Measurements from ENCODE around the gene IGLL5.

Gene IGLL5

DNA sequence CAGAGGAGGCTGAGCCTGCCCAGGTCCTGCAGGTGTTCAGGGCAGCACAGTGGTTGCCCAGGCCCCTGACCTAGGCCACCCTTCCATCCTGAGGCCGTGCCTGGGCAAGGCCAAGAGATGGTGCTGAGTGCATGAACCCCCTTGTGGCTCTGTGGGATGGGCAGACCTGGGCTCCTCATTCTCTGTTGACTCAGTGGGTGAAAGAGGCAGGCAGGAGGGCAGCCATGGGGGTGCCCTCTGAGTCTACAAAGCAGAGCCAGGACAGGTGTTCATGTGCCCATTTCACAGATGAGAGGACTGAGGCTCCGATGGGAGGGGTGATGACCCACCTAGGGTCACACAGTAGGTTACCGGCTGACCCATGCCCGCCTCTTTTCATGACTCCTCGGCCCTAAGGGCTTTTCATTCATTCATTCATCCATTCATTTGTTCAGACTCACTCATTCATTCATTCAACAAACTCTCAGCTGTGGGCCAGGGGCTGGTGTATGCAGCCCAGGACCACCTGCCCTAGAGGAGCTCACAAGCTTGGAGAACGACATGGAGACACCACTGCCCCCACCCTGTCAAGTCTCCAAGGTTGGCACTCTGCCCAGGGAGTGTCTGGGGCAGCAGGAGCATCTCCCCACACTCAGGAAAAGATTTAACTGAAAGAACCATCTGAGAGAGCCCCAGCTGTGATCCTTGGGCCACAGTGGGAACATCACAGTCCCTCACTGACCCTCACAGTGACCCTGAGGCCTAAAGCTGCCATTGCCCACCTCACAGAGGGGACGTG, 40.5 kb downstream of the IGLL5 start:
- peak; percentile 12 for DNase-seq

DNA sequence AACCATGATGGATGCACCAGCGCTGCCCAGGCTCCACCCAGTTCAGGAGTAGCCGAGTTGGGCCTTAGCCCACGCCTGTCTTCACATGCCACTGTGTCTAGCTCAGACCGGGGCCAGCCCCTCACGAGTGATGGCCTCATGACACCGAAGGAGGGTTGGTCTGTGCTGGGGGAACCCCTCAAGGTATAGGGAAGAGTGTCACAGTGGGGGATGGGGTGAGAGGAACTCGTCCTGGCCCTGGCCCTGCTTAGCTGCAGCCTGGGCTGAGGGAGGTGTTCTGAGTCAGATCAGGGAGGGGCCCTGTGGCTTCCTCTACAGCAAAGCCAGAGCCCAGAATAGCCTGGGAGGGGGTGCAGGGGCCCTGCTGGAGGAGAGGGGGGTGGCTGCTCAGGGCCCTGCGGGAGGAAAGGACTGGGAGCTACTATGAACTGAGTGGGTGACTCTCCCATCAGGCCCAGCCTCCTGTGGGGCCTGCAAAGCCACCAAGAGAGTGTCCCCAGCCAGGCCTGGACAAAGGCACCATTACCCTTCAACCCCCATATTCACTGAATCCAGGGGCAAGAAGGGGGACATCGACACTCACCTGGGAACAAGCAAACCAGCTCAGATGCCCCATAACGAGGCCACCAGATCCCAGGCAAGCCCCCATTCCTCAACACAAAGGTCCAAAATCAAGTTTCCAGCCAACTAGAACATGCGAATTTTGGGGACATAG, 41.2 kb downstream of the IGLL5 start:
- peak; percentile 59 for DNase-seq

DNA sequence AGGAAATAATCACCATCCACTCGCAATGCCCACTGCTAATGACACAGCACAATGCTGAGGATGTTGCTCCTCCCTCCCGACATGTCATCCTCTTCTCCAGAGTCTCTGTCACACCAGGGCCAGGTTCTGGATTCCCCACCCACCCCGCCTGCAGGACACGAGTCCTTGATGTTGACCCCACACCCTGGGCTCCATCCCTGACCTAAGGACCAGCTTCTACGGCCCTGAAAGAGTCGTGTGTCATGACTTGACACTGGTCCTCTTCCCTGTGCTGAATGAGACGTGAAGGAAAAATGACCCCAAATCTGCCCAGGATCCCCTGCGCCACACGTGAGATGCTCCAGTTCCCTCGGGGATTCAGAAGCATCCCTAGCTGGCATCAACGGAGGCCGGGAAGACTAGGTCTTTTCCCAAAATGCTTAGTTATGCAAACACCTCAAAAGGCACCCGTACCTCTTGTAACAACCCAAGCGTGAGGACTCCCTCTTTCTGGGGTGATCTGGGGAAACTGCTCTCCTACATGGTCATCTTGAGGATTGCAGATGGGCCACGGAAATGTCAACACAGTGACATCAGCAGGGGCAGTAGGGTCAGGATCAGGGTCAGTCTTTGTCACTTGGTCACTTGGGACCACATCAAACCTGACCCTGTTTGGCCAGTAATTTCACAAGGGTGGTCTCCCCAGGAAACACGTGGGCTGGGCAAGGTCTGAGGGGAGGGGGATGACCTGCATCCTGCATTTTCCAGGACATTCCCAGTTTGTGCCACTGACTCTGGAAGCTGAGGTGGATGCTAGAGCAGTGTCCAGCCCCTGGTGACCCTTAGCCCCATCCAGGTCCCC, 42.0 kb downstream of the IGLL5 start:
- no peak for DNase-seq

DNA sequence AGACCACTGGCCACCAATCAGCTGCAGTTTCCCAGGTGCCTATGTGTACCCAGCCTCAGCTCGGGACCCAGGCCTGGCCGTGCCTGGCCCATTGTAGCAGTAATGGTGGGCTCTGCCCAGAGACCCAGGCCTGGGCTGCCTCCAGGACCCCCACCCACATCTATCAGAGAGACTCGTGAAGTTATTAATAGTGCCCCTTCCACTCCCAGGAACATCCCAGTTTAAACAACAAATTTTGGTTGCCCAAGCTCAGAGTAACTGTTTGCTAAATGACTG, 42.5 kb downstream of the IGLL5 start:
- no peak for DNase-seq

DNA sequence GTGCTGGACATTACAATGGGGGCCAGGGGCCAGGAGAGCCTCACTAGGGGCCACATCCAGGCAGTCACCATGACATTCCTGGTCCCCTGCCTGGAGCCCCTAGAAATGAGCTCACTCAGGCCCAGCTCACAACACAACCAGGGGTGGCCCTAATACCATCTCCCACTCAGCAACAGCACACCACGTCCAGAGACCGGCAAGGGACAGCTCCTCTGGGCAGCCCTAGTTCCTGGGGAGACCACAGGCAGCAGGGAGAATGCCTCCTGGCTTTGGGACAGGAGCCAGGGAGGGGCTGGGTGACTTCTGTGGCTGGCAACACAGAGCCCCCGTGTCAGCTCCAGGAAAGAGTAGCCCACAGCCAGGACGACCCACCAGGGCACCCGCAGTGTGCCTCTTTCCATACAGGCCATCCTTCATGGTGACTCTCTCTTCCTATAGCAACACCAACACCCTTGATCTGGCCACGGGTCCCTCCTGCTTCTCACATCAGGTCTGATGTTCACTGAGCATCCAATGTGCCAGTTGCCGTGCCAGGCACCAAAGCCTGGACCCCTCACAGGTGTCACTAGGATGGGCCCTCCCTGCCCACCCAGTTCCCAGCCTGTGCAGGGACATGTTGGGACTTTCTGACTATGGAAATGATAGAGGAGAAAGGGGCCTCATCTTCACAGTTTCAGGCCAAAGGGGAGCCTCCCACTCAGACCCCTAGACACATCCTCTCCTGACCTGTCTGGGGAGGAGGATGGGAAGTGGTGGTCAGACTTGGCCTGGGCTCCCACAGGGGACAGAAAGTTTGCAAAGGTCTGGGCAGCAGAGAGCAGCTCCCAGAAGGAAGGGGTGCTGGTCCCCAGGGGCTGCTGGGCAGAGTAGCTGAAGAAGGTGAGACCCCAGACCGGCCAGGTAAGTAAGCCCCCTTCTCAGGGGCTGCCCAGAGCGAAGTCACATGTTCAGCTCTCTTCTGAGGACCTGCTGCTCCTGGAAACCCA, 43.2 kb downstream of the IGLL5 start:
- no peak for DNase-seq

DNA sequence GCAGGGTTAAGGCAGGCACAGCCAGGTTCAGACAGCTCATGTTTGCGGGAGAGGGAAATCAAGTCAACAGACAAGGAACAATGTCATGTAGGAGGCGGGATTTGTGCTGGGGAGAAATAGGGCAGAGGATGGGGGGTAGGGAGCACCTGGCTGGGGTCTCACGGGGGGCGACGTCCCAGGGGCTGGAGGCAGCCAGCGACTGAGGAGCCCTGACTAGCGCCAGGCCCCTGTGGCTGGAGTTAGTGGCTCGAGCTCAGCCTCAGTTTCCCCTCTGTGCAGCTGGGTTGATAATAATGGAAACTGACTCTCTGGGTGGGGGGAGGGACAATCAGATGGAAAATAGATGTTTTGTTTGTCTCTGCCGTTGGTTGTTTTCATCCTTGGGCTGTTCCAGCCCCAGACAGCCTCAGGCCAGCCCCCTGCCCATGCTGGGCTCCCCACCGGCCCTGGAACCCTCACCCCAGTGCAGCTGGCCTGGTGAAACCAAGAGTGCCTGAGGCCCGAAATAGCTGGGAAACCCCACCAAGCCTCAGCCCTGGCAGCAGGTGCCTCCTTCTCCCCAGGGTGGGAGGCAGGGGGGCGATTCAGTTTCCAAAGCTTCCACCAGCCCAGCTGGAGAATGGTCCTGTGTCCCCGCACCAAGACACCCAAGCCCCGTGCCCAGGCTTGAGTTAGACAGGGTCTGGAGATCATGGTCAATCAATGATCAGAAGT, 44.1 kb downstream of the IGLL5 start:
- DNase-seq: no peak

DNA sequence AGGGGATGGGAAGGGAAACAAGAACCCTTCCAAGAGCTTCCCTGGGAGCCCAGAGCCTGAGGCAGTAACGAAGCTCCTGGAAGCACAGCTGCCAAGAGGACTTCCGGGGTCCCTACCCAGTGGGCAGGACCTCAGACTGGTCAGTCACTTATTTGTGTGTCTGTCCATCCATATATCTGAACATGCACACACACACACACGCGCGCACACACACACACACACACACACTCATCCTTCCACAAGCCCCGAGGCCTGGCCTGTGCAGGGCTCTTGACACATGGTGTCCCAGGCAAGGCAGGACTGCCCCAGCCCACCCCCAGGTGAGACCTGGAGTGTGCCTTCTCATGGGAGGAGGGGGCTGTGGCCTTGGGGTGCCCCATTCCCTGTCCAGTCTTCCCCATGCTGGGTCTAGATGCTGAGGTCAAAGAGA, 44.9 kb downstream of the IGLL5 start:
- no peak for DNase-seq

DNA sequence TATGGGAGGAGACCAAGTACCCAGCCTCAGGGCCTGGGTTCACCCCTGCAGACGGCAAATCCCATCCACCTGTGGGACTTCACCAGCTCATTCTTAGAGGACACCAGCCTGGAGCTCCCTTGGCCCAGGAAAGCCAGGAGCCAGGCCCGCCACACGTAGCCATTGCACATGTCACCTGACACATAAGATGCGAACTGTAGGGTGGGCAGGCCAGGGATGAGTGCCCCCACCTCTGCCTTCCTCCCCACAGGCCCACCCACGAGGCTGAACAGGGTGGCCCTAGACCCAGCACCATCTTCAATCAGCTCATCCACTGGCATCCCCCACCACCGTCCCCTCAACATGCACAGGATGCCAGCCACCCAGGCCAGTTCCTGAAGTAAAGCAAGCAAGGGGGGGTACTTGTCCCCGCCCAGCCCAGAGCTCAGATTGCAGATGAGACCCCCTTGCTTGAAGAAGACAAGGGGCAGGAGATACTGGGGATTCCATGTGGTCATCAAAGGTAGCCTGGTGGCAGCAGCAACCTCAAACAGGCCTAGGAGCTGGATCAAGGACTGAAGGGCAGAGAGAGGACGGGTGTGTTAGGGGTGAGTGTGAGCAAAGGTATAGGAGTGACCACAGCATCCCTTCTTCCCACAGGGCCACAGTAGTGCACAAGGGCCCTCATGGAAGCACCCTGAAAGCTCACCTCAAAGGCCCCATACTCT, 45.6 kb downstream of the IGLL5 start:
- DNase-seq: no peak

DNA sequence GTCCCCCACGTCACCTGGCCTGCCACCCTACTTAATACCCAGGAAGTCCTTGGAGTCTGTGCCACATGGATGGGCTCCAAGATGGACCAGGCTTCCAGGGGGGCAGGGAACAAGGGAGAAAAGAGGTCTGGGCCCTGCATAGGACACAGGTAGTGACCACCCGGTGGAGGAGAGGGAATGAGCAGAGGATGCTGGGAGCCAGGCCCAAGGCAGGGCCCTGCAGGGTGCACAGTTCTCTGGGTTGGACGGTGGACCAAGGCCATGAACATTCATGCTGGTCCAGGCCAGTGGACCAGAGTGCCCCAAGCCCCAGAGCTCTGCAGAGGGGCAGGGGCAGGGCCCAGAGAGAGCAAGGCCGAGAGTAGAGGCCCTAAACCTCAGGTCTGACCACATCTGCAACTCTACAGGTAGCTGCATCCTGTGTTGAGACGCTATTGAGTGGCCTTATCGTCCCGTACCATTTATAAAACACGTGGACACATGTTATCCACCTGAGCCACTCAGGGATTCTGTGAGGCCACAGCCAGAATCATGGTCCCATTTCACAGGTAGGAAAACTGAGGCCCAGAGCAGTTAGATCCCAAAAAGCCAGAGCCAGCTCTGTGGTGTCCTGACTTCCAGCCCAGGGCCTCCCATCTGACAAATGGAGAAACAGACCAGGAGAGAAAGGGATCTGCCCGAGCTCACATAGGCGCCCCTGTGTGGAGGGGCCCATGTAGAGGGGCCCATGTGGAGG, 46.4 kb downstream of the IGLL5 start:
- no peak for DNase-seq

DNA sequence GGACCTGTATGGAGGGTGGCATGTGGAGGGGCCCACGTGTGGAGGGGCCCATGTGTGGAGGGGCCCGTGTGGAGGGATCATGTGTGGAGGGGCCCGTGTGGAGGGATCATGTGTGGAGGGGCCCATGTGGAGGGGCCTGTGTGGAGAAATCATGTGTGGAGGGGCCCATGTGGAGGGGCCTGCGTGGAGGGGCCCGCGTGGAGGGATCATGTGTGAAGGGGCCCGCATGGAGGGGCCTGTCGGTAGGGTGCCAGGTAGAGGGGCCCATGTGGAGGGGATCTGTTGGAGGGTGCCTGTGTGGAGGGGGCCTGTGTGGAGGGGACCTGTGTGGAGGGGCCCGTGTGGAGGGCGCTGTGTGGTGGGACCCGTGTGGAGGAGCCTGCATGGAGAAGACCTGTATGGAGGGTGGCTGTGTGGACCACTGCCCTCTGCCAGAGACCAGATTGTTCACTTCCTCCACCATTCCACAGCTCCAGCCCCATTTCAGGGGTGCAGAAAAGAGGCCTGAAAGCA, 47.0 kb downstream of the IGLL5 start:
- DNase-seq: no peak

DNA sequence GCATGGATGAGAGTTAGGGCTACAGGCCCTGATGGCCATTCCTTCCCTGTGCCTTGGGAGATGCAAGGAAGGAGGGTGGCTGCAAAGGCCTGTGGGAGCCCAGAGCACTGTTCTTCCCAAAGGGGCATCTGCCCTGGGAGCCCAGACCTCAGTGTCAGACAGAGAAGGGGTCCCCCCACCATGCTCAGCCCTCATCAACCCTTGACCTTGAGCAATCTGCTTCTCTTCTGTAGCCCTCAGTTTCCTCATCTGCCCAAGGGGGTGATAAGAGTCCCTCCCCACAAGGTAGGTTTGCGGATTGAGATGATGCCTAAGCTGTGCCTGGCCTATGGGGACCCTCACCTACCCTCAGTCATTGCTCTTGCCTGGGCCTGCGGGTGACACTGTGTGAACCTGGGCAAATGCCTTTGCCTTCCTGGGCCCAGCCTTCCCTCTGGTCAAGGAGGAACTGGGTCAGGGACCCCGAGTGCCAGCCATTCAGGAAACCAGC, 47.5 kb downstream of the IGLL5 start:
- no peak for DNase-seq

DNA sequence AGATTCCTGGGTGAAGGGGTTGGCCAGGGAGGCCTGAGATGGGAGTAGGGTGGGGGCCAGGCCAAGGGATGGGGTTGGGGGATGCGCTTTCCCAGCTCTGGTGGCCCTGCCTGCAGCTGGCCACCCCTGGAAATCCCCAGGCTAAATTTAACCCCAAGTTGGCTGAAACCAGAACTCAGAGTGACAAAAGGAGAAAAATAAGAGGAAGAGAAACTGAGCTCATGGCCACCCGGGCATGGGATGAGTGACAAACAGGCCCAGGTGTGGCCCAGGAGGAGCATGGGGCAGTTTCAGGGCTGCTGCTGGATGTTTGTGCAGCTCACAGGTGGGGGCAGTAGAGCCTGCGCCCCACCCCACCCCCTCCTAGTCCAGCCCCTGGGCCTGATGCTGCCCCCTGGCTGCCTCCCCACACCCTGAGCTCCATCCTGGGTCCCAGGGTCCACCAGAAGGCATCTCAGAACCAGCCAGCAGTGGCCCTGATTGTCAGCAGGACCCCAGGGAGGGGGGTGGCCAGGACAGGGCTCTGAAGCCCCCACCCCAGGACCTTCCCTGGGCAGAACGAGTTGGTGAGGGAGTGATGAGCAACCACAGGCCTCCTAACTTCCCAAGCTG, 48.0 kb downstream of the IGLL5 start:
- no peak for DNase-seq

DNA sequence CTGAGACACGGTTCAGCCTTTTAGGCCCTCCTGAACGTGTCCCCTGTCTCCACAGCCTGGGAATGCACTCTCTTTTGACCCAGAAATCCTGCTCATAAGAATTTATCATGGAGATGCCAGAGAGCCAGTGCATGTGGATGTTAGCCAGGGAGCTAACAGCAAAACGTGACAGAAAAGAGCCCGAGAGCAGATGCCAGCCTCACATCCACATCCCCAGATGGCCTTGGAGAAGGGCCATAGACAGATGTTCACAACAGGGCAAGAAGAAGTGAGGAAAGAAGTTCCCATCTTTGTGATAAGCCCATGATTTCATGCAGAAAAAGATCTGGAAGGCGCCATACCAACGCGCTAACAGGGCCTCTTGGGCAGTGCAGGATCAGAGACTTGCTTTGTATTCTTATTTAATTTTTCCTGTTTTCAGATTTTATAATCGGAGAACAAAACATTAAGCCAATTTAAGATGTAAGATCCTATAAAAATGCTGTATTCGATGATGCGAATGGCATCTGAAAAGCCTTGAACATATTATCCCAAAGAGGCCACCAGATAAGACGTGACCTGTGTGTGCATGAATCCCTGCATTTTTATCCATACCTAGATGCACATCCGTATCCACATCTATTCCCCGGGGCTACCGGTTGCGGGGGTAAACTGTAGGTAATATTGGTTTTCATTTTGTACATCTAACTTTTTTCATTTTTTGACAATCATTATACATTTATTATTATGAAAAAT, 48.7 kb downstream of the IGLL5 start:
- DNase-seq: no peak

DNA sequence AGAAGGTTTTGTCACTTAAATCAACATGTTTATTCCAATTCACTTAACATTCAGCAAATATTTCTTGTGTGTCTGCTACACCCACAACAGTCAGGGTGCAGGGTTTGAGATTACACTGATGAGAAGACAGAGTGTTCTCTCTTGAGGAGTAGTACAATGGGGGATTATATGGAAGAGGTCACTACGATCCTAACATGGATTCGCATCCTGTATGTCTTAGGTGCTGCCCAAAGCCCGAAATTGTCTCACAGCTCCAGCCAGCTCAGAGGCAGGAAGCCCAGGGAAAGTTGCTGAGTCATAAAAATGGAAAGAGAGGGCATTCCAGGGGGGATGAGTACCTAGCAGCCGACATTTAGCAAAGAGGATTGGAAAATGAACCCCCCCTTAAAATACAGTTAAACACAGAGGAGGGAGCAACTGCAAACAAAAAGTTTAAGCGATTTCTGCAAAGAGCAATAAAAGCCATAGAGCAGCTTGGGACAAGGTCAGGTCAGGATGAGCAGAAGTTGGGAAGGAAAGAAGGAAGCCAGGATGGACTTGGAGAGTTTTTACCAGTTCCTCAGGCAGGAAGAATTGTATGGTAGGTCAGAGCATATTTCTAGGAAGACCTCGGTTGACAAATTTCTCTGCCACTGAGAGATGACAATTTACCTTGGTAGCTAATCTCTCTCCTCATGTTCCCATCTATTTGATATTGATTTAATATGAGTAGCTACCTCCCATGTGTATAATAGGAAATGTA, 49.5 kb downstream of the IGLL5 start:
- no peak for DNase-seq

DNA sequence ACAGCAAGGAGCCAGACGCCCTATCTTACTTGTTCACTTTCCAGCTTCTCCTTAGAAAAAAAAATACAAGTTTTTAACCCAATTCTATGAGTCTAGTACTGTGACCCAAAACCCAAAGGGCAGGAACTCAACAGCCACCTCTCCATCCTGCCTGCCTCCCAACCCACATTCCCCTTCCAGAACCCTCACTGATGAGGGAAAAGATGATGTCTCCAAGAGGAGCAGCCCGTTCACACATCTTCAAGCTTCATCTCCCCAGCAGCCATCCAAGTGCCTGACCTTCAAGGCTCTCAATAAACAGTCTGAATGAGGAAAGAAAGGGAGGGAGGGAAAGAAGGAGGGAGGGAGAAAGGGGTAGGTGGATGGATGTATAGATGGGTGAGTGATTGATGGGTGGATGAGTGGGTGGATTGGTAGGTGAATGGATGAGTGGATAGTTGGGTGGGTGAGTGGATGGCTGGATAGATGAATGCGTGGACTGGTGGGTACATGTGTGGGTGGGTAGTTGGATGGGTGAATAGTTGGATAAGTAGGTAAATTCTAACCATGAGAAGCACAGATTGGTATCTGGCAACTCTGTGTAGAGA, 50.4 kb downstream of the IGLL5 start:
- no peak for DNase-seq

DNA sequence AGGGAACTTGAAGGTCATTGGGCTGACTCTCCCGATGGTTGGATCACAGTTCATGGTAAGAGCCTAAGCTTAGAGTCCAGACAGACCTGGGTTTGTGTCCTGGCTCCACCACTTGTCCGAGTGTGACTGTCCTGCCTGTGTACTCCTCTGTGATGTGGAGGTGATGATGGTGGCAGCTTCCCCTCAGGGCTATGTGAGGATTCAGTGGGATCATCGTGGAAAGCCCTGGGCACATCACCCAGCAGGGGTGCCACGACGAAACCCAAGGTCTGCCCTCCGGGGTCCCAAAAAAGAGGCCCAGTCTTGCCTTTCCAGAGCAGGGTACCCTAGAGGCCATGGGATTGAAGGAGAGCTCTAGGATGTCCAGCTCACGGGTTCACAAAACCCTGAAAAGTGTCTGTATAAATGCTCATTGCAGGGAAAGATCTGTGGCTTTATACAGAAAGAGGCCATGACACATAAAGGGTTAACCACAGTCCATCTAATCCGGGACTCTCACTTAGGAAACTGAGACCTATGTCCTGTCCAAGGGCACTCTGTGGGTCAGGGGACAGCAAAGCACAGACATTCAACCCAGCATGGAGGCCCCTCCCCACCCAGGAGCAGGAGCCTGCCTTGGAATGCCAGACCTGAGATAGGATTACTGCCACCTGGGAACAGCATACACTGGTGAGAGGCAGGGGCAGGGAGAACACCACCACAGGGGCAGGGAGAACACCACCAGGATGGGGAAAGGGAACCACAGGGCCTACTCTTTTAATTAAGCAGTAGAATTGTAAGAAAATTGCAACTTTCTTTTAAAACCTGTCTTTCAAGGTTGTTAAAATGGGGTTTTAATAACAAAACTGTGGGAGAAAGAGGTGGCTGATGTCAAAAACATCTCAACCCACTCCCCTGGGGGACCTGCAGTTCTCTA, 51.3 kb downstream of the IGLL5 start:
- no peak for DNase-seq
